GM18517 (cell line): Measurements from ENCODE around the gene DCAF7.

Experiments
- ATAC-seq: cut with Tn5 transposase; IDR thresholded peaks from one replicate; pipeline ENCODE4 v1.9.1; 2021; ENCODE audit warnings: mild to moderate bottlenecking, moderate library complexity; ENCODE audit not compliant: unreplicated experiment

DCAF7 gene

GRCh38 chr17:63623786-63624530, 73.7 kb downstream of the DCAF7 start:
- no peak for ATAC-seq

DNA sequence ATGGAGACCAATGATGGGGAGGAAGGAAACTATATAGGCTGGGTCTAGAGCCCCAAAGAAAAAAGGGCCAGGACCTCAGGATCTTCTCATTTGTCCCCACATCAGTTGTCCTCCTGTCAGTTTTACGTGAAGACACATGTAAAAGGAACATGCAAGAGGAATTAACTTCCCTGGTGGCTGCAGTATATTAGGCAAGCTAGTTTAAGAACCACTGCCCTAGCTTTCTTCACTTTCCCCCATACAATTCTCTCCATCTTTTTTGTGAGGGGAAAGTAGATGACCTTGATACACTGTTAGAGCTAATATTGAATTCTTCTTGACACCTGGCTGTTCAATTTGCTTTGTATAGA, 74.2 kb downstream of the DCAF7 start:
- ATAC-seq: no peak

DNA sequence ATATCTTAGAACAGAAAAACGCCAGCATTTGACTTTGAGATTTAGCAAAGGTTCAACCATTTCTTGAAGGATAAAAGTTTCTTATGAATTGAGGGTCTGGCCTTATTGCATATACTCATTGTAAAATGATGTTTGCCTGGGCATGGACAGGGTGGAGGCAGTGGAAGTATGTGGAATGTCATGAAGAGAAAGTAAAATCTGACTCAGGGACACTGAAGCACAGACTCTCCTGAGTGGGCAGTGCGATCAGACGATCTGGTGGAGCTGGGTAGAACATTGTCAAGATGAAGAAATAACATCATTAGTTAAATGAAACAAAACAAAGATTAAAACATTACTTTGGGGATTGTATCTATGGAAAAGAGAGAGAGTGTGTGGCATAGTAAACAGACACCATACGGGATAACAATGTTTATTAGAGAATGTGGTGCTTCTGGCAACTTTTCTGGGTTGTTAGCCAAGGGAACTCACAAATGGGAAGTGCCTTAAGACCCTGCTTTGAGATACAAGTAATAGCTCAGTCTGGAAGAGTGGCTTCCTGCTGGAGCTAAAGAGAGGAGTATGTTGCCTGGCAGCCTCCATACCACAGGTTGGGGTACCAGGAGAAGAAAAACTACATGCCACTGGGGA, 76.4 kb downstream of the DCAF7 start:
- ATAC-seq: no peak

- ATAC-seq: no peak
Measured at GRCh38 chr17:63629627-63630026, 79.3 kb downstream of the DCAF7 start.

GRCh38 chr17:63631062-63631461, 80.8 kb downstream of the DCAF7 start:
- no peak for ATAC-seq

- ATAC-seq: no peak
Measured at GRCh38 chr17:63631626-63632025, 81.3 kb downstream of the DCAF7 start.

- no peak for ATAC-seq
Measured at GRCh38 chr17:63633742-63634141, 83.5 kb downstream of the DCAF7 start.

GRCh38 chr17:63634163-63634562, 83.9 kb downstream of the DCAF7 start:
- ATAC-seq: no peak

DNA sequence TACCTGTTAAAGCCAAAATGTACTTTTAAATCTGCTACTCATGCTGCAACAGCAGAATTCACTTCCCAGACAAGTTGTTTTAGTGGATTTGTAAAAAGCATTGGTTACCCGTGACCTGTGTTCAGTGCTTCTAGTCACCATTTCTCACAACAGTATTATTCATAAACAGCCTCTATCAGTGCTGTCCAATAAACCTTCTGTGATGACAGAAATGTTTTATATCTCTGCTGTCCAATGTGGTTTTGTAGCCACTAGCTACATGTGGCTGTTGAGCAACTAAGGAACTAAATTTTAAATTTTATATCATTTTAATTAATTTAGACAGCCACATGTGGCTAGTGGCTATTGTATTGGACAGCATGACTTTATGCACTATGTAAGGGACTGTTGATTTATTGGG, 84.5 kb downstream of the DCAF7 start:
- ATAC-seq: no peak

DNA sequence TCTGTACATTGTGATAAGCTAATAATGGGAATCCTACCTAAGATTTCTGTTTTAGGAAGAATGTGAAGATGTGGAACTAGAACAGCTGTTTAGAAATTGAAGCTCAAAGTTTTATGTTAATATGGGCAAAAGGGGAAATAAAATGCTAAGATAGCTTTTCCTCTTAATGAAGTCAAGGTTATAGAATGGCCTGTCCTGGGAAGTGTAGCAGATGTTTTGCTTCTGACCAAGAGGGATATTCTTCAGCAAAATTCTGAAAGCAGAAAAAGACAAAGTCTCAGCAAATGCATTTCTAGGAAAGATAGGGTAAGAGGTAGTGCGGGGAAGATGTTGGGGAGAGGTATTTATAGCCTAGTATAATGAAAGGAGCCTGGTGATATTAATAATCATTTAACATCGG, 85.0 kb downstream of the DCAF7 start:
- no peak for ATAC-seq

- no peak for ATAC-seq
Measured at GRCh38 chr17:63635787-63636186, 85.5 kb downstream of the DCAF7 start.

DNA sequence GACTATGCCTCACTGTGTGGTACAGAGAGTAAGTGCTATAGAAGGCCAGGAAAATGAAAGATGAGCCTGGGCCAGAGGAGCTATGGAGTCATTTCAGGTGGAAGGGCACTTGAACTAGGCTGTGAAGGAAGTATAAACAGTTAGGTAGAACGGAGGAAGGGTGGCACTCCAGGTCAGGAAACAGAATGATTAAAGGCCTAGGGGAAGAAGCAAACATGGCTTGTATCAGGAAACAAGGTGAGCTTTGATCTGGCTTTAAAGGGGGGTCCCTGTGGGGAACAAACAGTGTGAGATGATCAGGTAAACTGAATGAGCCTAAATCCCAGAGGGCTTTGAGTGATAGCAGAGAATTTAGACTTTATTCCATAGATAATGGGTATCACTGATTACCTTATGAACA, 88.8 kb downstream of the DCAF7 start:
- no peak for ATAC-seq

- no peak for ATAC-seq
Measured at GRCh38 chr17:63640038-63640437, 89.8 kb downstream of the DCAF7 start.

DNA sequence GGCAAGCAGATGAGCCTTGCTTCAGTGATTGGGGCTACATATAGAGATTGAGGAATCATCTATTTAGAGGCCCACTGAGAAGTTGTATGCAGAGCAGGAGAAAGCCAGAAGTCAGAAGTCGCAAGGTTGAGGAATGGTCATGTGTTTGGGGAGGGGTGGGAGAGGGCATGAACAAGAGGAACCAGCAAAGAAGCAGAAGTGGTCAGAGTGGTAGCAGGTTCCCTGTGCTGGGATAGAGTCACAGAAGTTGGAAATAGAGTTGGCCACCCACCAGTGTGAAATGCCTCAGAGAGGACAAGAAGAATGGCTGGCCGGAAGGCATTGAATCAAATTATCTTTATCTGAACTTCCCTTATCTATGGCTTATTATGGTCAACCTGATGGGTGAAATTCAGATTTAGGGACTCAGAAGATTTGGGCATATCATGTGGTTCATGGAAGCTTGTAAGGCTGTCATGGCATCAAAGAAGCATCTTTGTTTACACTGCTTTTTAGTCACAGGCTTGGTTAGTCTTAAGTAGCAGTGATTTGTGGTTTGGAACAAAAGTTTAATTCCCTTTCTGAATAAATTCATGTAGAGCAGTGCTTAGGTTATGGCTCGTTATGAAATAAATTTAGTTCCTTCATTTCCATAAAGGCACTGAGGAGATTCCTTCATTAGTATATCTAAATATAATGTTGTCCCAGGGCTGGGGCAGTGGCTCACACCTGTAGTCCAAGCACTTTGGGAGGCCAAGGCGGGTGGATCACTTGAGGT, 91.6 kb downstream of the DCAF7 start:
- ATAC-seq: no peak
